ENCODE results near the gene KDM4B.
A peak's percentile ranks its signal among the peaks of the same experiment; 100 is the strongest.
"Not testable (repeated sequence)": the region's sequence is repeated elsewhere in the genome, so short reads cannot be mapped to it uniquely, and the experiment has no call there.

Gene KDM4B

GRCh38 chr19:5149508-5149907 is 180.6 kb downstream of the KDM4B start:
- no peak for DNase-seq (ENCODE audit: low read depth in 2 of 2)

- no peak for DNase-seq (ENCODE audit: low read depth in 2 of 2)
Measured at GRCh38 chr19:5149932-5150901, 181.3 kb downstream of the KDM4B start.

- no peak for DNase-seq (ENCODE audit: low read depth in 2 of 2)
Measured at GRCh38 chr19:5150902-5151741, 182.2 kb downstream of the KDM4B start.

GRCh38 chr19:5152013-5152763 is 183.3 kb downstream of the KDM4B start:
- no peak for DNase-seq (ENCODE audit: low read depth in 2 of 2)

- no peak for DNase-seq (ENCODE audit: low read depth in 2 of 2)
Measured at GRCh38 chr19:5152767-5153532, 184.0 kb downstream of the KDM4B start.

- no peak for DNase-seq (ENCODE audit: low read depth in 2 of 2)
Measured at GRCh38 chr19:5153601-5154128, 184.8 kb downstream of the KDM4B start.

GRCh38 chr19:5154129-5154798 is 185.4 kb downstream of the KDM4B start:
- peak; percentile 29 to 38 for DNase-seq (ENCODE audit: low read depth in 2 of 2)

GRCh38 chr19:5154799-5155426 is 186.0 kb downstream of the KDM4B start:
- DNase-seq (ENCODE audit: low read depth in 2 of 2), result no peak

- no peak for DNase-seq (ENCODE audit: low read depth in 2 of 2)
Measured at GRCh38 chr19:5155586-5156210, 186.8 kb downstream of the KDM4B start.

GRCh38 chr19:5156231-5156986 is 187.5 kb downstream of the KDM4B start:
- no peak for DNase-seq (ENCODE audit: low read depth in 2 of 2)

- no peak for DNase-seq (ENCODE audit: low read depth in 2 of 2)
Measured at GRCh38 chr19:5157186-5157585, 188.3 kb downstream of the KDM4B start.

GRCh38 chr19:5158549-5159134 is 189.7 kb downstream of the KDM4B start:
- DNase-seq (ENCODE audit: low read depth in 2 of 2), result not testable (repeated sequence)

- not testable (repeated sequence) for DNase-seq (ENCODE audit: low read depth in 2 of 2)
Measured at GRCh38 chr19:5160158-5160795, 191.4 kb downstream of the KDM4B start.

- not testable (repeated sequence) for DNase-seq (ENCODE audit: low read depth in 2 of 2)
Measured at GRCh38 chr19:5164845-5165696, 196.2 kb downstream of the KDM4B start.

- no peak for DNase-seq (ENCODE audit: low read depth in 2 of 2)
Measured at GRCh38 chr19:5165697-5166019, 196.7 kb downstream of the KDM4B start.

- DNase-seq (ENCODE audit: low read depth in 2 of 2), result no peak
Measured at GRCh38 chr19:5166262-5166661, 197.3 kb downstream of the KDM4B start.

- peak; percentile 35 to 44 for DNase-seq (ENCODE audit: low read depth in 2 of 2)
Measured at GRCh38 chr19:5170329-5170745, 201.4 kb downstream of the KDM4B start.
